SK-N-SH (cell line): ENCODE measurements around the gene HOXD13.

Experiments used
- CTCF ChIP-seq: fragments of 200-600 bp; sonication (generic); IDR thresholded peaks from 2 replicates; pipeline ENCODE4 v1.6.1; 2017; ENCODE audit warnings: antibody characterized with exemption, mild to moderate bottlenecking, moderate library complexity
- EP300 ChIP-seq, 2 experiments: IDR thresholded peaks; 2 replicates each; pipeline versions ENCODE4 v1.4.0 to v1.6.1; 2012; ENCODE audit warnings: borderline replicate concordance in 1 of 2, low read depth in 1 of 2, low read length in 1 of 2
- GATA2 ChIP-seq: sonication (generic); formaldehyde crosslinking; IDR thresholded peaks from 2 replicates; pipeline ENCODE4 v1.5.0; 2020; ENCODE audit warnings: mild to moderate bottlenecking, missing genetic modification reagents
- NFIC ChIP-seq: IDR thresholded peaks from 2 replicates; pipeline ENCODE4 v1.4.0; 2012; ENCODE audit warnings: borderline replicate concordance
- RAD21 ChIP-seq: IDR thresholded peaks from 2 replicates; pipeline ENCODE4 v1.6.1; 2012; ENCODE audit warnings: mild to moderate bottlenecking, low read length
- TF ChIP-seq, protein P1 (sequence below): IDR thresholded peaks from 2 replicates; pipeline ENCODE4 v1.4.0; 2012; ENCODE audit warnings: low read depth

- TF ChIP-seq NFIC = no peak
- TF ChIP-seq CTCF = peak; percentile 19; the same call in 1 of the 2 replicates
- TF ChIP-seq EP300 (IDR thresholded peaks at IDR 0.05; ENCODE audit: borderline replicate concordance in 1 of 2, low read depth in 1 of 2, low read length in 1 of 2) = no peak
- no peak for TF ChIP-seq GATA2 (CRISPR knock-in tag)
- TF ChIP-seq RAD21 = no peak
- TF ChIP-seq, protein P1, sequence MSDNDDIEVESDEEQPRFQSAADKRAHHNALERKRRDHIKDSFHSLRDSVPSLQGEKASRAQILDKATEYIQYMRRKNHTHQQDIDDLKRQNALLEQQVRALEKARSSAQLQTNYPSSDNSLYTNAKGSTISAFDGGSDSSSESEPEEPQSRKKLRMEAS = no peak
These were observed 12.0 kb downstream of the HOXD13 start for GRCh38 chr2:176104316-176105077.
